H1 (cell line): ENCODE data around the gene PTPRR. TPM values are rescaled to one million over a fixed set of nuclear protein-coding genes. Genes with fewer than 3 reads are reported as not detected.

ENCODE experiments used
- CTCF ChIA-PET: fragments of 300-600 bp; sonication (Branson Sonifier 250); formaldehyde crosslinking; loops from one replicate; lab custom pipeline; 2021; ENCODE audit not compliant: partially characterized antibody; lab: Charles Lee
- POLR2A ChIA-PET: fragments of 300-600 bp; sonication (Branson Sonifier 250); formaldehyde crosslinking; loops from one replicate; lab custom pipeline; 2021; ENCODE audit warnings: inconsistent platforms; ENCODE audit not compliant: partially characterized antibody; lab: Charles Lee
- DNase-seq, 2 experiments: peaks; one replicate each; pipeline versions ENCODE4 v3.0.0 to v3.0.0-alpha.2; 2010 to 2022; ENCODE audit warnings: low spot score in 2 of 2, low read depth in 1 of 2, mixed read lengths in 1 of 2
- FAIRE-seq: peaks from 2 replicates; lab custom pipeline; 2011; peaks lifted over from hg19 to GRCh38; lab: Jason Lieb, UNC
- H2AFZ ChIP-seq: 2 replicates; pipeline ENCODE4 v1.8.1; 2012; ENCODE audit warnings: low read length, inconsistent platforms
- H2AK5ac ChIP-seq: 2 replicates; pipeline ENCODE4 v1.6.1; 2013; ENCODE audit warnings: low read depth, low read length
- H2BK120ac ChIP-seq: replicated peaks from 2 replicates; pipeline ENCODE3; 2013; ENCODE audit warnings: low read depth, low read length, inconsistent platforms
- H2BK12ac ChIP-seq: 2 replicates; pipeline ENCODE4 v1.6.1; 2013; ENCODE audit warnings: low read depth, low read length
- H2BK15ac ChIP-seq: 2 replicates; pipeline ENCODE4 v1.6.1; 2013; ENCODE audit warnings: low read length
- H2BK20ac ChIP-seq: 2 replicates; pipeline ENCODE4 v1.6.1; 2013; ENCODE audit warnings: low read length
- H2BK5ac ChIP-seq: 2 replicates; pipeline ENCODE4 v1.6.1; 2013; ENCODE audit warnings: low read depth, low read length
- H3K14ac ChIP-seq: 2 replicates; pipeline ENCODE4 v1.6.1; 2013; ENCODE audit warnings: inconsistent platforms; ENCODE audit not compliant: insufficient read length
- H3K18ac ChIP-seq: 2 replicates; pipeline ENCODE4 v1.6.1; 2013; ENCODE audit warnings: low read length; ENCODE audit errors: extremely low read depth
- H3K23ac ChIP-seq: 2 replicates; pipeline ENCODE4 v1.6.1; 2013; ENCODE audit warnings: inconsistent platforms; ENCODE audit not compliant: insufficient read length
- H3K23me2 ChIP-seq: 2 replicates; pipeline ENCODE4 v1.6.1; 2013; ENCODE audit warnings: low read depth, low read length
- H3K27ac ChIP-seq: 2 replicates; pipeline ENCODE4 v1.6.1; 2011; ENCODE audit warnings: low read depth, low read length, inconsistent platforms
- H3K27me3 ChIP-seq, 4 experiments: replicated peaks in 1 of 4; 1 replicate in 1 of 4; 2 replicates in 3 of 4; pipeline versions ENCODE4 v1.6.1 to v1.8.1; 2011 to 2013; ENCODE audit warnings: low read length in 3 of 4, mild to moderate bottlenecking in 3 of 4, inconsistent platforms in 2 of 4, mixed read lengths in 2 of 4, moderate library complexity in 1 of 4; ENCODE audit not compliant: control insufficient read depth in 3 of 4, insufficient read depth in 3 of 4; ENCODE audit errors: extremely low read depth in 1 of 4
- H3K36me3 ChIP-seq, 4 experiments: 2 replicates each; pipeline versions ENCODE4 v1.6.1 to v1.8.1; 2011 to 2013; ENCODE audit warnings: mild to moderate bottlenecking in 4 of 4, low read length in 3 of 4, moderate library complexity in 2 of 4, control low read depth in 1 of 4, inconsistent platforms in 1 of 4; ENCODE audit not compliant: insufficient read depth in 4 of 4, control insufficient read depth in 2 of 4
- H3K4ac ChIP-seq: replicated peaks from 2 replicates; pipeline ENCODE3; 2013; ENCODE audit warnings: low read length, low read depth, mixed read lengths, inconsistent platforms; ENCODE audit not compliant: insufficient read length
- H3K4me1 ChIP-seq, 4 experiments: replicated peaks in 1 of 4; 1 replicate in 1 of 4; 2 replicates in 3 of 4; pipeline versions ENCODE4 v1.6.1 to v1.8.1; 2011 to 2013; ENCODE audit warnings: low read length in 3 of 4, inconsistent platforms in 2 of 4, mixed read lengths in 1 of 4; ENCODE audit not compliant: insufficient read depth in 4 of 4, control insufficient read depth in 3 of 4
- H3K4me2 ChIP-seq, 2 experiments: 2 replicates each; pipeline versions ENCODE4 v1.6.1 to v1.8.1; 2011 to 2013; ENCODE audit warnings: low read depth in 2 of 2, low read length in 2 of 2, control low read depth in 1 of 2, inconsistent platforms in 1 of 2, mild to moderate bottlenecking in 1 of 2; ENCODE audit not compliant: insufficient read depth in 1 of 2
- H3K4me3 ChIP-seq, 4 experiments: fragments of 200-600, 300-600 bp in 1 of 4; sonication (generic), shearing (Covaris generic), sonication (Bioruptor Twin) in 1 of 4; 2 replicates each; pipeline versions ENCODE4 v1.5.1 to v1.8.1; 2011 to 2016; ENCODE audit warnings: low read length in 4 of 4, low read depth in 3 of 4, control low read depth in 2 of 4, inconsistent platforms in 2 of 4, mild to moderate bottlenecking in 2 of 4, mixed read lengths in 1 of 4, moderate library complexity in 1 of 4; ENCODE audit not compliant: insufficient read depth in 2 of 4; ENCODE audit errors: extremely low read depth in 1 of 4
- H3K56ac ChIP-seq: replicated peaks from 2 replicates; pipeline ENCODE3; 2013; ENCODE audit warnings: low read depth, mild to moderate bottlenecking, mixed read lengths, low read length, inconsistent platforms; ENCODE audit not compliant: insufficient read length
- H3K79me1 ChIP-seq: 2 replicates; pipeline ENCODE4 v1.6.1; 2013; ENCODE audit warnings: low read depth, low read length, control low read depth
- H3K79me2 ChIP-seq, 2 experiments: 2 replicates each; pipeline versions ENCODE4 v1.6.1 to v1.8.1; 2012 to 2013; ENCODE audit warnings: low read length in 2 of 2, mild to moderate bottlenecking in 2 of 2, inconsistent platforms in 1 of 2; ENCODE audit not compliant: insufficient read depth in 2 of 2, control insufficient read depth in 1 of 2
- H3K9ac ChIP-seq, 4 experiments: replicated peaks in 1 of 4; 1 replicate in 1 of 4; 2 replicates in 3 of 4; pipeline versions ENCODE4 v1.6.1 to v1.8.1; 2011 to 2013; ENCODE audit warnings: low read depth in 3 of 4, low read length in 3 of 4, control low read depth in 2 of 4, mild to moderate bottlenecking in 2 of 4, moderate library complexity in 2 of 4, inconsistent platforms in 1 of 4; ENCODE audit errors: extremely low read depth in 1 of 4
- H3K9me3 ChIP-seq, 2 experiments: 2 replicates each; pipeline versions ENCODE4 v1.6.1 to v1.8.1; 2012 to 2013; ENCODE audit warnings: mild to moderate bottlenecking in 2 of 2, moderate library complexity in 2 of 2, control low read depth in 1 of 2, inconsistent platforms in 1 of 2, low read depth in 1 of 2, low read length in 1 of 2, mixed read lengths in 1 of 2; ENCODE audit not compliant: insufficient read depth in 2 of 2
- H4K20me1 ChIP-seq, 2 experiments: replicated peaks in 1 of 2; 2 replicates each; pipeline versions ENCODE3 to v1.8.1; 2011 to 2013; ENCODE audit warnings: inconsistent platforms in 2 of 2, low read length in 2 of 2, mild to moderate bottlenecking in 1 of 2; ENCODE audit not compliant: insufficient read depth in 2 of 2, control insufficient read depth in 1 of 2
- H4K5ac ChIP-seq: 2 replicates; pipeline ENCODE4 v1.6.1; 2013; ENCODE audit warnings: low read length, low read depth, mixed read lengths, inconsistent platforms; ENCODE audit not compliant: insufficient read length
- H4K8ac ChIP-seq: 2 replicates; pipeline ENCODE4 v1.8.0; 2013; ENCODE audit warnings: mild to moderate bottlenecking, moderate library complexity, low read length, inconsistent platforms; ENCODE audit not compliant: insufficient read depth; ENCODE audit errors: extremely low read depth
- H4K91ac ChIP-seq: replicated peaks from 2 replicates; pipeline ENCODE3; 2013; ENCODE audit warnings: low read length, mixed read lengths, inconsistent platforms; ENCODE audit not compliant: insufficient read length
- BACH1 ChIP-seq: IDR thresholded peaks from 2 replicates; pipeline ENCODE4 v1.6.1; 2012; ENCODE audit warnings: low read length, improper control_type of control experiment
- CHD1 ChIP-seq: IDR thresholded peaks from 2 replicates; pipeline ENCODE4 v1.6.1; 2012; ENCODE audit warnings: low read depth, low read length, improper control_type of control experiment
- CREB1 ChIP-seq: IDR thresholded peaks from 2 replicates; pipeline ENCODE4 v1.6.1; 2012; ENCODE audit warnings: inconsistent platforms
- FOSL1 ChIP-seq: IDR thresholded peaks from 2 replicates; pipeline ENCODE4 v1.6.1; 2011; ENCODE audit warnings: mild to moderate bottlenecking, low read depth, low read length, moderate library complexity; ENCODE audit not compliant: insufficient read depth
- HDAC2 ChIP-seq, 2 experiments: fragments of 300-600 bp in 1 of 2; sonication (generic) in 1 of 2; IDR thresholded peaks; 2 replicates each; pipeline ENCODE4 v1.6.1; 2011 to 2012; ENCODE audit warnings: low read depth in 2 of 2, low read length in 2 of 2, mild to moderate bottlenecking in 2 of 2, moderate library complexity in 2 of 2, borderline replicate concordance in 1 of 2, inconsistent platforms in 1 of 2
- PHF8 ChIP-seq: fragments of 200-600 bp; sonication (generic); conservative IDR thresholded peaks from 2 replicates; pipeline ENCODE4 v1.7.1; 2012; ENCODE audit warnings: low read depth, mild to moderate bottlenecking, inconsistent platforms, low read length, moderate library complexity
- POLR2A ChIP-seq, 2 experiments: IDR thresholded peaks; 1 replicate in 1 of 2; 2 replicates in 1 of 2; pipeline ENCODE4 v1.6.1; 2011; ENCODE audit warnings: low read depth in 2 of 2, low read length in 2 of 2, mild to moderate bottlenecking in 2 of 2; ENCODE audit errors: control extremely low read depth in 1 of 2
- SAP30 ChIP-seq: fragments of 300-600 bp; sonication (generic); IDR thresholded peaks from 2 replicates; pipeline ENCODE4 v1.7.1; 2012; ENCODE audit warnings: low read length, moderate library complexity, mild to moderate bottlenecking, inconsistent platforms; ENCODE audit not compliant: insufficient read depth, insufficient replicate concordance
- SIN3A ChIP-seq, 2 experiments: IDR thresholded peaks in 1 of 2; conservative IDR thresholded peaks in 1 of 2; 2 replicates each; pipeline ENCODE4 v1.6.1; 2011 to 2012; ENCODE audit warnings: low read length in 2 of 2, improper control_type of control experiment in 1 of 2, low read depth in 1 of 2, mild to moderate bottlenecking in 1 of 2
- SP4 ChIP-seq: IDR thresholded peaks from 2 replicates; pipeline ENCODE4 v1.6.1; 2012; ENCODE audit warnings: low read length, inconsistent platforms
- WGBS, 2 experiments: shearing (Covaris generic) in 1 of 2; methylation state at CpG; one replicate each; pipeline versions ENCODE4 v1.1.6 to v1.1.7; 2013 to 2015; ENCODE audit warnings: low lambda C conversion rate in 2 of 2, mixed read lengths in 2 of 2, inconsistent platforms in 1 of 2, low coverage in 1 of 2, missing lambda C conversion rate in 1 of 2; ENCODE audit not compliant: insufficient replicate concordance in 2 of 2, insufficient coverage in 1 of 2, insufficient read length in 1 of 2; ENCODE audit errors: extremely low coverage in 1 of 2, missing lambda C conversion rate in 1 of 2; 5-methylcytosine and 5-hydroxymethylcytosine counted together
- polyA plus RNA-seq, 7 experiments: library from polyadenylated mRNA; depleted of rRNA in 3 of 7; stranded (reverse) in 5 of 7; unstranded in 2 of 7; fragments of >200 nt in 5 of 7; fragments of 200-250 nt in 2 of 7; gene quantifications; 1 replicate in 5 of 7; 2 replicates in 1 of 7; 4 replicates in 1 of 7; pipeline versions ENCODE4 v1.2.1 to v1.2.3, GENCODE V29; 2011 to 2013; ENCODE audit warnings: missing spikeins in 2 of 7, mixed read lengths in 2 of 7
- total RNA-seq: library from RNA; stranded (reverse); fragmentation: NEBNext Ultra II Directional; extraction: Animal tissue kit (Norgen Biotek cat#: 25700); gene quantifications from 2 replicates; pipeline ENCODE4 v1.2.1, GENCODE V29; 2021

Gene PTPRR
- total and polyA plus RNA-seq, 2 of the 8 experiments (the other 6 are each of a cell fraction or from before 2014, with no cell fraction given): 0.07 to 0.35 TPM

GRCh38 chr12:70919176-70919575, 1.4 kb downstream of the PTPRR start:
- H3K4me3 ChIP-seq: no peak overlapping the region
- H3K27me3 ChIP-seq: peaks cover 1 to 14% (median 11%) of the 10 kb centered on the region in 4 experiments
- no peak overlapping the region for H2BK120ac ChIP-seq
- H3K23me2 ChIP-seq: peaks cover 8% of the 10 kb centered on the region; the same call in 1 of the 2 replicates
- H3K9me3 ChIP-seq: no peaks in the 10 kb centered on the region
- H3K56ac ChIP-seq: no peak overlapping the region
- H3K27ac ChIP-seq: no peak overlapping the region
- no peak overlapping the region for H4K5ac ChIP-seq
- no peaks in the 10 kb centered on the region for H3K79me1 ChIP-seq
- no peaks in the 10 kb centered on the region for H4K20me1 ChIP-seq
- H2BK15ac ChIP-seq: no peak overlapping the region
- no peak for DNase-seq
- TF ChIP-seq CREB1: no peak
- no peak for TF ChIP-seq PHF8
- TF ChIP-seq BACH1: no peak
- no peak for TF ChIP-seq FOSL1
- TF ChIP-seq POLR2A (IDR thresholded peaks at IDR 0.05; ENCODE audit: control extremely low read depth in 1 of 2, low read depth in 2 of 2, low read length in 2 of 2): no peak
- TF ChIP-seq HDAC2 (IDR thresholded peaks at IDR 0.05; ENCODE audit: borderline replicate concordance in 1 of 2, low read depth in 2 of 2, low read length in 2 of 2): no peak
- no peak for TF ChIP-seq SAP30
- no peak for TF ChIP-seq CHD1
- TF ChIP-seq SIN3A (conservative IDR thresholded peaks at IDR 0.05 in 1 of 2, IDR thresholded peaks at IDR 0.05 in 1 of 2; ENCODE audit: low read depth in 1 of 2, low read length in 2 of 2): no peak
- no peak for TF ChIP-seq SP4
- H3K18ac ChIP-seq: no peak overlapping the region
- H2AK5ac ChIP-seq: no peak overlapping the region
- no peak overlapping the region for H3K23ac ChIP-seq
- no peak for FAIRE-seq
- H3K4me2 ChIP-seq: peak overlapping the region in 1 of 2 experiments; percentile 99; a peak in 1 of 4 replicates
- WGBS, 2 experiments: 83% methylated on average over 2 of the region's 2 CpGs; no CpG with 5 or more reads in 1 of the 2 experiments
- H4K91ac ChIP-seq: no peak overlapping the region
- no peak overlapping the region for H2BK12ac ChIP-seq
- H2AFZ ChIP-seq: no peak overlapping the region
- H2BK20ac ChIP-seq: no peak overlapping the region
- H4K8ac ChIP-seq: no peak overlapping the region
- no peak overlapping the region for H3K4ac ChIP-seq
- no peak overlapping the region for H2BK5ac ChIP-seq
- H3K4me1 ChIP-seq: peaks cover 0 to 6% (median 3%) of the 10 kb centered on the region in 4 experiments; a peak in 6 of 7 replicates
- no peak overlapping the region for H3K14ac ChIP-seq
- ChIA-PET CTCF (interaction anchor here (0.6 kb wide), 1 partner anchor 264 kb away, joined by 3 read pairs; no protein-coding TSS in a partner anchor), POLR2A (no interaction called here)
- no peak overlapping the region for H3K9ac ChIP-seq
- H3K79me2 ChIP-seq: no peaks in the 10 kb centered on the region
- H3K36me3 ChIP-seq: no peaks in the 10 kb centered on the region
